Kidney capillary endothelial cell (primary cell): ENCODE results near the gene KIF26B.
A peak's percentile ranks its signal among the peaks of the same experiment; 100 is the strongest.
"Not testable (repeated sequence)": the region's sequence is repeated elsewhere in the genome, so short reads cannot be mapped to it uniquely, and the experiment has no call there.

Source experiments
- DNase-seq: peaks from one replicate; pipeline ENCODE4 v3.0.0-alpha.2; 2018; ENCODE audit warnings: low spot score

Gene KIF26B

DNA sequence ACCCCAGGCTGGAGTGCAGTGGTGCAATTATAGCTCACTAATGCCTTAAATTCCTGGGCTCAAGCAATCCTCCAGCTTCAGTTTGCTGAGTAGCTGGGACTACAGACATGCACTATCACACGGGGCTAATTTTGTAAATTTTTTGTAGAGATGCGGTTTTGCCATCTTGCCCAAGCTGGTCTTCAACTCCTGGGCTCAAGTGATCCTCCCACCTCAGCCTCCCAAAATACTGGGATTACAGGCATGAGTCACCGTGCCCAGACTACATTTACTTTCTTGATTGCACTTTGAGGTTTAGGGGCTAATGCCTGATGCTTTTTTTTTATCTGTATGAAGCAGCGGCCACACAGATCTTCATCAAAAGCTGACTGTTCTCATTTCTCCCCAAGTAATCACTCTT, 124.6 kb downstream of the KIF26B start:
- DNase-seq, result no peak

DNA sequence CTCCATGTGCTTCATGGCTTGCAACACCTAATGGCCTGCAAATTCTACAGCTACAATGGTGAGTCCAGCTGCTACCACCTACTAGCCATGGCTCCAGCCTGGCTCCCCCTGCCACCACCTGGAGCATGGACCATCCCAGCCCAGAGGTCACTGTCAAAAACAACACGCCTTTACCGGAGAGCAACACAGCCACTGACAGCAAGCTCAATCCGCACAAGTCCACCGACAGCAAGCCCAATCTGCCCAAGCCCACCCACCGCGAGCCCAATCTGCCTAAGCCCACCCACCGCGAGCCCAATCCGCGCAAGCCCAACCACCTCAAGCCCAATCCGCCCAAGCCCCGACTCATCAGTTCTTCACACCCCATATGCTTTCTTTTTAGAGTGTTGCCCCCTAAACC, 128.2 kb downstream of the KIF26B start:
- no peak for DNase-seq

DNA sequence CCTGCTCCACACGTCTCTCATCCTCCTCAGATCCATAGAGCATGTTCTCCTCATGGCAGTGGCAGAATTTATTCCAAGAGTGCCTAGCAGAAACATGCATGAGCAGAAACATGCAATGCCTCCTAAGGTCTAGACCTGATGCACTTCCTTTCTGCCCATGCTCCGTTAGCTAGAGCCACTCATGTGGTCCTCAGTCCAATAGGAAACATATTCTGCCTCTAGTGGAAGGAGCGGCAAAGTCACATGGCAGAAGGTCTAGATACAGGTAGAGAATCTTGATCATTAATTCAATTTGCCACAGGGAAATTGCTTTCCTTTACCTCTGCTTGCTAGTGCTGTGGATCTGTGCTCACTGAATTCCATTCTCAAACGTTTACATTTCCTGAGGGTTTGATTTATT, 130.4 kb downstream of the KIF26B start:
- DNase-seq, result no peak

DNA sequence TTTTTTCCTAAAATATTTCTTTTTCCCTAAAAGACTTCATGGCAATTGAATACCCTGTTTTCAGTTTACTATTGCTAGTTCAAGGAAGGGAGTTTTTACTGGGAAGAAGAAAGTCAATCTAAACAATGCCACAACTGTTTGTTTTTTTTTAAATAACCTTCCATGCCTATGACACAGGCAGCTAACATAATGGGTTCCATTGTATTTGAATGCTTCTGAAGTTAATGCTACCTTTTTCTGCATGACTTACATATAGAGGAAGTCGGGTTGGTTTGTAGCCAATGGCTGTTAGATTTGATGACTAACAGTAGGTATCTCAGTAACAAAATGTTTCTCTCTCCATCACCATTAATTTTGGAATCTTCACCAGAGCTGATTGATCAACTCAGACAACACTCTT, 134.0 kb downstream of the KIF26B start:
- DNase-seq, result no peak

DNA sequence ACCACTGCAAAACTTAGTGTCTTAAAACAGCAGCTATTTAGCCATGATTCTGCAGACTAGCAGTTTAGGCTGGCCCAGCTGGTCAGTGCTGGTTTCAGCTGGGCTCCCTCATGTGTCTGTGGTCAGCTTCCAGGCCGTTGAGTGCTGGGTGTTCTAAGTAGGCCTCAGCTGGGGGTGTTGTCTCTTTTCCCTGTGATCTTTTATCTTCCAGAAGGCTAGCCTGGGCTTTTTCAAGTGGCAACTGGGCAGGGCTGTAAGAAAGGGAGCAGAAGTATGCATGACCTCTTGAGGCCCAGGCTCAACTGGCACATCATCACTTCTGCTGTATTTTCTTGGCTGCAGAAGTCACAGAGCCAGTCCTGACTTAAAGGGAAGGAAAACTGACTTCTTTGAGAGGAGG, 136.1 kb downstream of the KIF26B start:
- DNase-seq, result no peak

DNA sequence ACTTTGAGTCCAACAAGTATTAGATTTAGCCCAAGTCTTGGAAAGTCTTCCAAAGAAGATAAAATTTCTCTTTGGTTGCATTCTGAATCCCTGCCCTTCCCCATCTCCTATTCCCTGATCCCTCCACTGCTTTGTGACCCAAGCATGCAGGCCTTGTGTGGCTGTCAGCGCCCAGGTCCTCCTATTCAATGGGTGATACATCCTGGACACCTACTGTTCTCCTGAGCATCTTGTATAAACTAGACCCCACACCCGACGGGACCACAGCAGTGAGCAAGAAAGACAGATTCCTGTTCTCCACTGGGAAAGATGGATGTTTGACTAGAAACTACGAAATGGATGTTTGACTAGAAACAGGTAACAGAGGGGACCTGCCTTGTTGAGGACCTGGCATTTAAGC, 136.6 kb downstream of the KIF26B start:
- no peak for DNase-seq

DNA sequence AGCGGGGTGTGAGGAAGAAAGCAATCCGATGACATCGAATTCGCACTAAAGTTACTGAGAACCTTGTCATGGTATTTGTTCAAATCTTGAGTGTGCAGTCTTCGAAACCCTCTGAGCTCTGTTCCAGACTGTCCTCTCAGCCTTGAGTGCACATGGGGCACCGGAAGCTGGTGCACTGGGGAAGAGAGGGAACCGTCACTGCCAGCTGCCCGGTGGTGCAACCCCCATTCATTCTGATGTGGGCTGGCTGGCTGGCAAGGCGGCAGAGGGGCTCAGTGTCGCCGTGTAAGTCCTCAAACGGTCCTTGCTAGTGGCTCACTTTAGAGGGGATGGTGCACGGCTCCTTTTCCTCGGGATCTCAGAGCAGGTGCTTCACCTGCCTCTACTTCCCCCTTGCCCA, 137.4 kb downstream of the KIF26B start:
- no peak for DNase-seq

DNA sequence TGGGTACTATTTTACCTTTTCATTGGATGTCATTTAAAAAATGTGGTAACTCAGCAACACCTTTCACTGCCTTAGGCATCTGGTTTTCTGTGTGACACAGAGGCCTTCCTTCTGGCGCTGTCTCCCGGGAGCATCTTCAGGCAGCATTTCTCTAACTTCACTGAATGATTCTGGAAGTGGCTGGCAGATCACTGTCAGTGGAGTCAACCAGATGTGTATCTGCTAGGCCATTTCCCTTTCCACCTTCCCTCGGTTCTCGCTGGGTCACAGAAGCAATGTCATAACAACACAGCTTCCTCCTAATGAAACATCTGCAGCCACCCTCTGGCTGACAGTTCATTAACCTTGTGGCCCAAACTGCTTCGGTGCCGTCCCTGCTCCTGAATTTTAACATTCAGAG, 137.8 kb downstream of the KIF26B start:
- DNase-seq, result no peak

DNA sequence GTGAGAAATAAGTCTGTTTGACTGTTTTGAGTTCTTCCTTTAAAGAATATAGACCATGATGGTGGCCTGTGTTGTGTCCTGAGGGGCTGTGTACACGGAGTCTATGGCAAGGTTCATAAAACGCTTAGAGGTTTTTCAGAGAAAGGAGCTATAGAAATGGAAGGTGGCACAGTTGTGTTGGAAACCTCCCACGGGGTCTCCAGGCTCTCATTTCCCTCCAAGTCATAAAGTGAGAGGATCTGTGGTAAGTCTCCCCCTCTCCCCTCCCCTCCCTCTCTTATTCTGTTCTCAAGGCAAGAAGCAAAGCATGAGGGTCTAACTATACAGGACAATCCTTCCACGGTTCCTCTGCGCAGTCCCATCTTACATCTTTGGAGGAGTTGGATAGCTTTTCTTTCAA, 139.2 kb downstream of the KIF26B start:
- DNase-seq, result no peak

DNA sequence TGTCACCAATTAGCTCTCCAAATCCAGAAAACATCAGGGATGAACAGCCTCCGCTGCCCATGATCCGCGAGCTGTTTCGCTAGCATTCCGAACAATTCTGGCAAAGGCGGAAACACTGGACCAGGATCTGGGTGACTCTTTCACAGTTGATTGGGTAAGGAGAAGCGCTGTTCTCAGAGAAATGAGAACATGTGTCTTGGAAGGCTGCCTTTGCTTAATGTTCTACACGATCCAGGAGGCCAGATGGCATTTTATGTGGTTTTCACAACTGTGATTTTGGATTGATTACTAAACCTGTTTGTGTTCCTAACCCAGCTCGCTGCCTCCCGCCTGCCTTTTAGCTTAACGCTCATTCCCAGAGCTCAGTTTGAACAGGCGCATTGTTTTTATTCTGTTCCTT, 144.0 kb downstream of the KIF26B start:
- no peak for DNase-seq

DNA sequence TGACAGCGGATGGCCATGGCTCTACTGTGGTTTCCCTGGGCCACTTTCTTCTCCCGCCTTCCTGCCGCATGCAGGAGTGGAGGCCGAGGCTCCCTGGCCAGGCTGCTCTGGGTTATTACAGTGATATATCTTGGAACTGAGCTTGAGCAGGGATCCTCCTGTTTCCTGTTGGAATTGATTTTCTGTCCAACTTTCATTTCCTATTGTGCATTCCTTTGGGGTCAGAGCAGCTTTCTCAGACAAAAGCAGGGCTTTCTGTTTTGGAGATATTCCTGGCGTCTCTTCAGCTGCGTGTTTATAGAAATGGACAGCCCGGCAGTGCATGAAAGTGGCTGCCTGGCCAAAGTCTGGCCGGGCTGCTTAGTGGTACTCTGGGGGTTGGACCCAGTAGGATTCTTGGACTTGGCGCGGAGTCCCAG, 146.4 kb downstream of the KIF26B start:
- peak; percentile 11 for DNase-seq

DNA sequence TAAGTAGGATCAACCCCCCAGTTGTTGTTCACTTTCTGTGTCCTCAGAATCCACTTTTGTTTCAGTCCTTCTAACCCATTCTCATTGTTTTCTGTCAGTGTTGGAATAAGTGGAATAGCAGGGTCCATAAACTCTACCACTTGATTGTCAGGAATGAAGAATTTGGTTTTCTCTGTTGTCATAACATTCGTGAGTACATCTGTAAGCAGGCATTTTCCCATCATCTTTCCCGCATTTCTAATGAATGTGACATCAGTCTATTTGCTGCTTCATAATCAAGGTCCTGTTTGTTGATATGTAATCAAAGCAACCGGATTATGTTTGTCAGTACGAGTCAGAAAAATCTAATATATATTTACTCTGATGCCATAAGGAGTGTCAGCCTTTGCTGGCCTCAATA, 147.1 kb downstream of the KIF26B start:
- no peak for DNase-seq

DNA sequence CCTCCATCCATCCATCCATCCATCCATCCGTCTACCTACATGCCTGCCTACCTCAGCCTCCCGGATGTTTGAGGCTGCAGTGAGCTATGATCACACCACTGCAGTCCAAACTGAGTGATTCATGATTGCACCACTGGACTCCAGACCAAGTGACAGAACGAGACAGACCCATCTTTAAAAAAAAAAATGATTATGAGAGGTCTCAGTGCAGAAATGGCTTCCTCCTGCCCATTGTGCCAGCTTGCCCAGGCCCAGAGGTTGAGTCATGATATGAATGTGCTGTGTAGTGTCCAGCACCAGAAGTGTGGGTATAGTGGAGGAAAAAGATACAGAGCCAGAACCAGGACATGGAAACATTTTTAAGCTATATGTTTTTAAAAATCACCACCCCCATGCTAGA, 149.9 kb downstream of the KIF26B start:
- DNase-seq, result no peak

DNA sequence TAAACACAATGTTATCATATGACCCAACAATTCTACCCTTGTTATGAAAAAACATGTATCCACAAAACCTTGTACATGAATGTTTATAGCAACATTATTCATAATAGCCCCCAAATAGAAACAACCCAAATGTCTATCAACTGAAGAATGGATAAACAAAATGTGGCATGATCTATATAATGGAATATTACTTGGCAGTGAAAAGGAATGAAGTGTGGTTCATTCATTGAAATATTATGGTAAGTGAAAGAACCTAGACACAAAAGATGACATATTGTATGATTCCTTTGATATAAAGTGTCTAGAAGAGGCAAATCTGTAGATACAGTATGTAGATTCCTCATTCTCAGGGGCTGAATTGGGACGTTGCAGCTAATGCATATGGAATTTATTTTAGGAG, 151.2 kb downstream of the KIF26B start:
- no peak for DNase-seq

DNA sequence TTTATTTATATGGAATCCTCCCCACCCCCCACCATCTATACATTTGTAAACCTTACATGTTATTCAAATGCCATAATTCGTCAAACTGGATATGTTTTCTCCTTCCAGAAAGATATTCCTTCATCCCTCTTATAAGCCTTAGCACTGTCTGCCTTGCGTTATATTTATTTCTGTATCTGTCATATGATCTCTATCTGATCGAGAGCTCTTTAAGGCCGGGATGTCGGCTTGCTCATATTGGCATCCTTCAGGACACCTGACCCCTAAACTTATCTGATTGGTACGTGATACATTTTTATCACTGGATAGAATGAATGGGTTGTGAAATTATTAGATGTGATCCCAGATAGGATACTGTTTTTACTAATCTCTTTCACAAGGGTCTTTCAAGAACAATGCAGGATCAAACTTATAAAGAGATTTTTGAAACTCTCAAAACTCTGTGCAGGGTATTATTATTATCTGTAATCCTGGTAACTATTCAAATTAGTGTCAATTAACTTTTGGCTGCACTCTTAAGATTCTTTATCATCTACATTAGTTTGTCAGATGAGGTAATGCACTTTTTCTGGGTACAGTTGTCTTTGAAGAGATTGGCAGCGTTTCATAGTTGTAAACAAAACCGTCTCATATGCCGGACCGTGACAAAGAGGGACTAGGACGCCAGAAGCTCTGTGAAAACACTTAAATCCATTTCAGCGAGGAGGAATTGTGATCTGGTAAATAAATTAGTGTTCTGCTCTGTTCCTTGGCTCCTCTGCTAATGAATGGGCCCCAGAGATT, 152.0 kb downstream of the KIF26B start:
- no peak for DNase-seq

DNA sequence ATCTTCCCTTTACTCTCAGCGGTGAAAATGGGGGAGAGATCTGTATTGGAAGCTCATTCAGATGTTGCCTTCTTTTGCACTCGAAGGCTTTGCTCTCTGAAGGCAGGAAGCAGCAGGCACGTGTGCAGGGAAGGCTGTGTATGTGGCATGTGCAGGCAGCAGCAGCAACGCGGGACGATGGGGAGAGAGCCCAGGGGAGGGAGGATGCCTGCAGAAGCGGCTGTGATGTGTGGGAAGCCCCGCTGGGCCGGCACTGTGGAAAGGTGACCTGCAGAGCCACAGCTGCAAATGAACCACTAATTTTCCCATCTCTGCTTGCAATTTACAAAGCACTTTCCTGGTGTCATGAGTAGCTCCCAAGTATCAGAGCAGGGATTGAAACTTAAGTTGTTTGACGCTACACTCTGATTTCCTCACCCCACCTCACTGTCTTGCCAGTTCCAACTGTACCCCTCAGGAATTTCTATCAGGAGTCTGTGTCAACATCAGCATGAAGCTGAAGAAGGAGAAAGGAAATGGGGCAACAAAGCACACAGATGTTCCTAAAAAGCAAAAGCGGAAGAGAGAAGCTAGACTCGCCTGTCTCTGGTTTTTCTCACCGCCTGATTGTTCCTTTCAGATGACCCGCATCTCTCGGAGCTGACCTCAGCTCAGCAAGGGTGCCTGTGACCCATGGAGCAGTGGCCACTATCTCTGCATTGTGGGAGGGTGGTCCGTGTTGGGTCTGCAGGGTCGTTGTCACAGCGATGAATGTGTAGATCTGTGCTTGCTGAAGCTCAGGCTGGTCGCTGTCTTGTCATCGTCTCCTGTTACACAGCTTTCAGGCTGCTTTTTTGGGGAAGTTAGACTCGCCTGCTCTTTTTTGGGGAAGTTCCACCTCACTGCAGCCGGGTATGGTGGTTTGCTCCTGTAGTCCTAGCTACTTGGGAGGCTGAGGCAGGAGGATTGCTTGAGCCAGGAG, 156.1 kb downstream of the KIF26B start:
- DNase-seq, result no peak

DNA sequence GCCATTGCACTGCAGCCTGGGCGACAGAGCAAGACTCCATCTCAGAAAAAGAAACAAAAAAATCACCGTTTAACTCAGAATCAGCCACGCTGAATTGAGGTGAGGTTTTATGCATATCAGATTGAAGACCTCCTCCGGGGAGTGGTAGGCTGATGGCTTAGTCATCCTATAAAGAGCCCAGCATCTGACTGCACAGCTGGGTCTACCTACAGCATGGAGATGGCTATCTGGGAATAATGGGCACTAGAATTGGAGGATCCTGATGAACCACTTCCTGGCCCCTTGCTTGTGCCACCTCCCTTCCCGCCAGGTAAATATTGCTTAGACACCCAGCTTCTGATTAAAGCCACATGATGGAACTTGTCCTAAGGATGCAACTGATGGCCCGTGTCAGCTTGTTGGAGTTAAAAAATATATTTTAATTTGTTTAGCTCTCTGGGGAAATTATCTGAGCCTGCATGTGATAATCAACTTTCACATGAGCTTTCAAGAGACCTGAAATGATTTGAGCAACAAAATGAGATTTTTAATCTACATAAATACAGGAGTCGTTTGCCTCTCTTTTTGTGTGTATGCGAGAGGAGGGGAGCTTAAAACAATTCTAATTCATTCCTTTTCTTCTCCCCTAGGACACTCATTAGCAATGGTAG, 157.2 kb downstream of the KIF26B start:
- no peak for DNase-seq

DNA sequence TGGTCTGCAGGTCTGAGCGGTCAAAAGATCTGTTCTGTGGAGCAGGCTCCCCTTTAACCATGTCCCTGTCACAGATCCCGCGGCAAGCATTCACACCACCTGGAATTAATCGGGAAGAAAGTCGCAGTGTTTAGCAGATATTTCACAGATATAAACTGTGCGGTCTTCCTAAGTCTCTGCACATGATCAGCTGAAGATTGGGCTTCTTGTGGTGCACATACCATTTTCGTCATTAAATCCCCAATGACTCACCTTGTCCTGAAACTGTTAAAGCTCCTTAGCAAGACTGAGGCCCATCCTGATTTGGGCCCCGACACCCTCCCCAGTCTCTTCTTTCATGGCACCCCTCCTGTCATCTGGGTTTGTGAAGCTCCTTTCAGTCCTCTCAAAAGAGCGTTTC, 158.8 kb downstream of the KIF26B start:
- DNase-seq, result no peak

DNA sequence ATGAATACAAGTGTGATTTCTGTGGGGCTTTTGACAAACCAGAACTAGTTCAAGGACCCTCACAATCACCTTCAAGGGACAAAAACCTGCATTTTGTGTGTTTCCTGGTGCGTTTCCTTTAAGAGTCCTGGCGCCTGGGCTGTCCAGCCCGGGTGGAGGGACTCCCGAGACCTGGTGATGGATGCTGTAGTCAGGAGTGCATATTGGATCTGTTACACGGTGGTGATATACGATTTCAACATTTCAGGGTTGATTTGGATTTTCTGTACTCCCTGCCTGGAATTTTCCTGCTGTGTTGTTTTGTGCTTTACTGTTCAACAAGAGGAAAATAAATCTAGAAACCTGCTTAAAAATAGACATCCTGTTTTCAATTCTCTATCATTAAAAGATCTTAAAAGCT, 162.0 kb downstream of the KIF26B start:
- no peak for DNase-seq

DNA sequence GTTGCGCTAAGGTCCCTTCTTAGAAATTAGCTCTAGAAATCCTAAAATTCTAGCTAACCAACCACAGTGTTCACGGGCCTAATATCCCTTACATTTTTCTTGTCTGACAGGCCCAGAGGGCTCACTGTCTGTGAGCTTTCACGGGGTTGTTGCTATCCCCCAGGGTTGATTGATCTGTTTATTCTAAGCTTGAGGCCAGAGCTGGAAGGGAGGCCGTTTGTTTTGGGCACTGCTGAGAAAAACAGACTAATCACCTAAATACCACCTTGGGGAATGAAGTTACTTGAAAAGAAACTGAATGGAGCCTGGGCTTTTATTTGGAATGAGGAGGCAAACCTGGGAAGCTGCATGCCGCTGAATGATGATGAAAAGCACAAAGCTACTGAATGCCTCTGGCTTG, 162.4 kb downstream of the KIF26B start:
- DNase-seq, result no peak

DNA sequence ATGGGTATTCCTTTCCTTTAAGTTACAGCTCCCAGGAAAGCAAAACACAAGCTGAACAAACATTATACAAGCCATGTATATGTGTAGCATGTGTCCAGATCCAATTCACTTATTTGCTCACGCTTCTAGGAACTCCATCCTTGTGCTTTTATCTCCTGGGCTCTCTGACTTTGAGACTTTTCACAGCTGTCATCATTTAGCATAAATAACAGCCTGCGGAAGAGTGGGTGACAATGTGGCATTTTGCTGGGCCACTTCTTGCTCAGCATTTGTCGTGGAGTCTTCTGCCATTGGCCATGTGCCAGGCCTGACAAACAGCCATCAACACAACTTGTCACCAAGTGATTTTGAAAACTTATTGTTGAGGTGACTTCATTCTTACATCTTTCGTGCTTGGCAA, 164.3 kb downstream of the KIF26B start:
- DNase-seq, result no peak

DNA sequence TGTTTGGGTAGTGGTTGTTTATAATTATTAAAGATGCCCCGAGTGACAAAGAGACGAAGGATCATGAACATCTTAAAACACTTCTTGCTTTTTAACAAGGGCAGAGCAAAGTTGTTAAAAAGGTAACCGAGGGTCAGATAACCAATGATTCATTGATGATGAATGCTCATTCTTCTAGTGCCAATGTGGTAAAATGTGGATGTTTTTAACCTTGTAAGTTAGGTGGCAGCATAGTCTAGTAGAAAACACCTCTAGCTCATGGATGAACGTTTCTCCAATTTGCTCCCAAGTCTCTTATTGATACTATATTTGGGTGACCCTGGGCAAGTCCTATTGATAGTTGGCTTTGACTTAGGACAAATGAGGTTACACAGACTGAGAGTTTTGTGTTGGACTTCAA, 167.9 kb downstream of the KIF26B start:
- no peak for DNase-seq

DNA sequence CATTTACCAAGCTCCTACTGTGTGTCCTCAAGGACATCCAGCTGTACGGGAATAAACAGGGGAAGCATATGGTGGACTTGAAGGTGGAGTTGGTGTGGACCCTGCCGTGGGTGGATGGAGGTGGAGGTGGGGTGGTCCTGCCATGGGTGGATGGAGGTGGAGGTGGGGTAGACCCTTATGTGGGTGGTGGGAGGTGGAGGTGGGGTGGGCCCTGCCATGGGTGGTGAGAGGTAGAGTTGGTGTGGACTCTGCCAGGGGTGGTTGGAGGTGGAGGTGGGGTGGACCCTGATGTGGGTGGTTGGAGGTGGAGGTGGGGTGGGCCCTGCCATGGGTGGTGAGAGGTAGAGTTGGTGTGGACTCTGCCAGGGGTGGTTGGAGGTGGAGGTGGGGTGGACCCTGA, 169.0 kb downstream of the KIF26B start:
- not testable (repeated sequence) for DNase-seq
